SU-DHL-6 (cell line): Measurements from ENCODE around the gene NRP1.

ENCODE experiments used
- CTCF ChIP-seq: fragments of 200-600 bp; sonication (generic); IDR thresholded peaks from one replicate; pipeline ENCODE4 v1.5.1; 2017; ENCODE audit warnings: antibody characterized with exemption, mild to moderate bottlenecking, low read length, moderate library complexity; ENCODE audit not compliant: insufficient read depth, poor library complexity, severe bottlenecking
- EZH2phosphoT487 ChIP-seq: fragments of 200-600 bp; sonication (generic), shearing (Covaris generic); conservative IDR thresholded peaks from 2 replicates; pipeline ENCODE4 v1.6.1; 2018; ENCODE audit warnings: mild to moderate bottlenecking, antibody characterized with exemption, low read length, moderate library complexity, mixed read lengths

GRCh38 chr10:33370434-33370930 is 36.0 kb upstream of the NRP1 start:
- TF ChIP-seq CTCF (no peak), EZH2phosphoT487 (no peak)
